ENCODE data around the gene CPLX3.

GRCh38 chr15:74878273-74878672 is 51.8 kb downstream of the CPLX3 start:
- TF ChIP-seq POLR2AphosphoS5 (IDR thresholded peaks at IDR 0.05): no peak
- TF ChIP-seq, protein P1, sequence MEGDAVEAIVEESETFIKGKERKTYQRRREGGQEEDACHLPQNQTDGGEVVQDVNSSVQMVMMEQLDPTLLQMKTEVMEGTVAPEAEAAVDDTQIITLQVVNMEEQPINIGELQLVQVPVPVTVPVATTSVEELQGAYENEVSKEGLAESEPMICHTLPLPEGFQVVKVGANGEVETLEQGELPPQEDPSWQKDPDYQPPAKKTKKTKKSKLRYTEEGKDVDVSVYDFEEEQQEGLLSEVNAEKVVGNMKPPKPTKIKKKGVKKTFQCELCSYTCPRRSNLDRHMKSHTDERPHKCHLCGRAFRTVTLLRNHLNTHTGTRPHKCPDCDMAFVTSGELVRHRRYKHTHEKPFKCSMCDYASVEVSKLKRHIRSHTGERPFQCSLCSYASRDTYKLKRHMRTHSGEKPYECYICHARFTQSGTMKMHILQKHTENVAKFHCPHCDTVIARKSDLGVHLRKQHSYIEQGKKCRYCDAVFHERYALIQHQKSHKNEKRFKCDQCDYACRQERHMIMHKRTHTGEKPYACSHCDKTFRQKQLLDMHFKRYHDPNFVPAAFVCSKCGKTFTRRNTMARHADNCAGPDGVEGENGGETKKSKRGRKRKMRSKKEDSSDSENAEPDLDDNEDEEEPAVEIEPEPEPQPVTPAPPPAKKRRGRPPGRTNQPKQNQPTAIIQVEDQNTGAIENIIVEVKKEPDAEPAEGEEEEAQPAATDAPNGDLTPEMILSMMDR (IDR thresholded peaks at IDR 0.05): no peak

Measured in breast epithelium (tissue), 3 donors.